ENCODE data around the gene RXFP1.

The RXFP1 gene

DNA sequence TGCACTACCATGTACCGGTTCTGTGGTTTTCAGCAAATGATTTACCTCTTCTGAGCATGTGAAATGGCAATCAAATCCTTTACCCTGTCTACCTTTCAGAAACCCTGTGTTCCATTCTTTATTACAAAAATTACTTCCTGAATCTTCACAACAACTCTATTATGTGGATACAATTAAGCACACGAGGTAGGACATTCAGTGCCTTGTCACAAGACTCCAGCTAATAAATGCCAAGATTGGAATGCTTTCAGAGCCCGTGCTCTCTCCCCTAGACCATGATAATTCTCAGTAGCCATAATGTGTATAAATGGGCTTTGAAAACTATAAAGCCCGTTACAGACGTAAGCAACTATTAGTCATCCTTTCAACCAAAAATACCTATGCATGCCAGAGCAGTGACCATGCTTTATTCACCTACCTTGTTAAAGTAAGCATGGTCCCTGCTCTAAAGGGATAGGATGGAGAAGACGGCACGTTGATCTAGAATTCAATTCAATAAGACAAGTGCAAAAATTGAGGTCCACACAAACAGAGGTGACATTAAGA, 2.4 kb downstream of the RXFP1 start:
- H3K4me2 ChIP-seq: peak overlapping the region in 4 of 11 experiments; percentile 28 to 79 (median 56); a peak in 6 of 22 replicates
- H3K27me3 ChIP-seq: no peaks in the 10 kb centered on the region
- H3K4me3 ChIP-seq: no peak overlapping the region
- no peak overlapping the region for H3K27ac ChIP-seq
- H3K9me3 ChIP-seq (replicated peaks in 1 of 11): no peaks in the 10 kb centered on the region
- no peaks in the 10 kb centered on the region for H3K36me3 ChIP-seq
- TF ChIP-seq Cebpa-rat (IDR thresholded peaks at IDR 0.05): no peak
- H4K20me1 ChIP-seq: no peaks in the 10 kb centered on the region
- peaks cover 0 to 31% (median 6%) of the 10 kb centered on the region in 10 experiments; a peak in 10 of 20 replicates for H3K4me1 ChIP-seq
- H3K9ac ChIP-seq: no peak overlapping the region

DNA sequence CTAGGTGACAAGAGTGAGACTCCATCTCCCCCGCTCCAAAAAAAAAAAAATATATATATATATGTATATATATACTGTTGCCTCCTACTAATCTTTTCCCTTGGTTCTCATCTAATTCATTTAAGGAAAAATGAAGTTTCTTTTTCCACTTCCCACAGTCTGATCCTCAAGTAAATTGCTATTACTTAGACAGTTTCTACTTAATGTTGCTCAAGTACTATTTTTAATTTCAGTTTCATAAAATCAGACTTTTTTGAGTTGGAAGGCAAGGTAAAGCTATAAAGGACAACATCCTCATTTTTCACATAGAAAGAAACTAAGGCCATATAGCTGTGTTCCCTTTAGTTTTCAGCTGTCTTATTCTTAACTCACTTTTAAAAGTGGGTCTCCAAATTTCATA, 5.8 kb downstream of the RXFP1 start:
- Histone ChIP-seq H3K4me1 (peaks cover 0 to 21% (median 0%) of the 10 kb centered on the region in 10 experiments; a peak in 8 of 20 replicates), H3K36me3 (no peaks in the 10 kb centered on the region), H3K9me3 (replicated peaks in 1 of 11) (no peaks in the 10 kb centered on the region), H3K4me3 (no peak overlapping the region), H3K27me3 (no peaks in the 10 kb centered on the region), H3K4me2 (no peak overlapping the region), H3K9ac (no peak overlapping the region), H4K20me1 (no peaks in the 10 kb centered on the region), H3K27ac (no peak overlapping the region)
- no peak for TF ChIP-seq Cebpa-rat (IDR thresholded peaks at IDR 0.05)

DNA sequence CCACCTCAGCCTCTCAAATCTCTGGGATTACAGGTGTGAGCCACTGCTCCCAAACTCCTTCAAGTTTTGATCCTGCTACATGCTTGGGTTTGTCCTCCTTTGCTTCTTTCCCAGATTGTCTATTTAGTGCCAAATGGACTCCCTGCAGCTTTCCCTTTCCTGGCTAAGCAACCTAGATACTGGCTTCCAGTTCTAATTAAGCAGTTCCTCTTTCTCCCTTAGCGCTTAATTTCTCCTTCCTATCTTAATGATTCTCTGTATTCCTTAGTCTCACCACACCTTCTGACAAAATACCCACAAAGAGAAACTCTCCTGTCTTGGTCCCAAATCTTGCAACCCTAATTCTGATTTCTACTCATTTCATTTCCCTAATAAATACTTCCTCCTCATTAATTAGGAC, 7.8 kb downstream of the RXFP1 start:
- H3K9me3 ChIP-seq (replicated peaks in 1 of 11): no peaks in the 10 kb centered on the region
- no peaks in the 10 kb centered on the region for H3K27me3 ChIP-seq
- H3K4me2 ChIP-seq: peak overlapping the region in 2 of 11 experiments; percentile 7 to 13; a peak in 1 of 22 replicates
- no peaks in the 10 kb centered on the region for H4K20me1 ChIP-seq
- H3K4me1 ChIP-seq: peaks cover 0 to 8% (median 0%) of the 10 kb centered on the region in 10 experiments; a peak in 2 of 20 replicates
- H3K36me3 ChIP-seq: no peaks in the 10 kb centered on the region
- no peak overlapping the region for H3K4me3 ChIP-seq
- no peak for TF ChIP-seq Cebpa-rat (IDR thresholded peaks at IDR 0.05)
- H3K27ac ChIP-seq: no peak overlapping the region
- H3K9ac ChIP-seq: no peak overlapping the region

DNA sequence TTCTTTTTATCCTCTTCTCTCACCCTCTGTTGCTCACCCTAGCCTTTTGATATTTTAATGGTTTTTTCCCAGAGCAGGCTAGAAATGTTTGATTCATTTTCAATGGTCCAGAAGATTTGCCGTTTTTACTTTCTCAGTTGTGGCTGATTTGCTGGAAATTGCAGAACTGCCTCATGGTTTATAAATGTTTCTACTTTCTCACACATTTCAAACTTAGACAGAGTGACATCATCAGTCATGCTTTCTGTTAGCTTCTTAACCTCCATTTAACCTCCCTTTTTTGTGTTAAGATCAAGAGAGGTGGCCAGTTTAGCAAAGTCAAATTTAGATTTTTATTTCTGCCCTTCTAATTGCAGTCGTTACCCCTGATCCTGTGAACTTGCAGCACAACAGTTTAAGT, 8.7 kb downstream of the RXFP1 start:
- Histone ChIP-seq H3K4me2 (no peak overlapping the region), H3K9ac (no peak overlapping the region), H3K27ac (no peak overlapping the region), H3K4me3 (no peak overlapping the region), H3K4me1 (peaks cover 0 to 14% (median 0%) of the 10 kb centered on the region in 10 experiments; a peak in 7 of 20 replicates), H3K9me3 (replicated peaks in 1 of 11) (no peaks in the 10 kb centered on the region), H4K20me1 (no peaks in the 10 kb centered on the region), H3K27me3 (no peaks in the 10 kb centered on the region), H3K36me3 (no peaks in the 10 kb centered on the region)
- no peak for TF ChIP-seq Cebpa-rat (IDR thresholded peaks at IDR 0.05)

DNA sequence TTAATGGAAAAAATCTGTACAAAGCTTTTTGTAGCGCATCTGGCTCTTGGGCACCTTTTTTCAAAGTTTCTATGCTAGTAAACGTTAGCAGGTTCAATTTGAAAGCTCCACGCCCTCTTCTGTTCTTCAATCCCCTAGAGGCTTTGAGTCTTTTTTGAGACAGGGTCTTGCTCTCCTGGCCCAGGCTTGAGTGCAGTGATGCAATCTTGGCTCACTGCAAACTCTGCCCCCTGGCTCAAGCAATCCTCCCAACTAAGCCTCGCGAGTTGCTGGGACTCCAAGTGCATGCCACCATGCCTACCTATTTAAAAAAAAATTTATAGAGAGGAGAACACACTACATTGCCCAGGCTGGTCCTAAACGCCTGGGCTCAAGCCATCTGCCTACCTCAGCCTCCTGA, 9.2 kb downstream of the RXFP1 start:
- Histone ChIP-seq H3K4me1 (peaks cover 0 to 18% (median 0%) of the 10 kb centered on the region in 10 experiments; a peak in 7 of 20 replicates), H3K9me3 (replicated peaks in 1 of 11) (no peaks in the 10 kb centered on the region), H3K4me3 (no peak overlapping the region), H3K9ac (no peak overlapping the region), H3K27ac (no peak overlapping the region), H3K4me2 (no peak overlapping the region), H3K36me3 (no peaks in the 10 kb centered on the region), H3K27me3 (no peaks in the 10 kb centered on the region), H4K20me1 (no peaks in the 10 kb centered on the region)
- TF ChIP-seq Cebpa-rat (IDR thresholded peaks at IDR 0.05): no peak

DNA sequence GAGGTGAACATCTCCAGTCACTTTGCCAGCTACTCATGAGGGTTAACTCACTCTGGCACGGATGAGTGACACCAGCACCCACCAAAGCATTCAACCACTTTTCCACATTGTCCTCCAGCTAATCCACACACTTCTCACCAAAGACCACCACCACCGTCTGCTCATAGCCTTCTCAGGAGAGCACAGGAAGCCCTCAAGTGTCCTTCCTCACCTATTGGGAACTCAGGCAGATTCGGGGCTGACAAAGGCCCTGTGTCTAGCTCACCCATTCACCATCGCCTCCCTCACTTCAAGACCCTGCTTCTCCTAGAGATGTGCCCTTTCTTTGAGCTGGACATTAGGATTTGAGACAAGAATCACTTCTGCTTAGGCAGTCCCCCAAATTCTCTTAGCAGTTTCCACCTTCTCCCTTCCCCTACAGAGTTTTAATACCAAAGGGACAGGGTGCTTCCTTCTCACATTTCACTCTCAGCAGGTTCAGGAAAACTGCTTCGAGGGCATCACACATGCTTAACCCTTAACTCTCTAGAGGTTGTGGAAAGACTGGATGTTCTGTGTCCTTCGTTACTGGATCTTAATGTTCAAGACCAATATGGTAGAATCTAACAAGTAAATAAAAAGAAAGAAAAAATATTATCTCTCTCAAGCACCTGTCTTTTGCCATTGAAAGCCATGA, 11.0 kb downstream of the RXFP1 start:
- Histone ChIP-seq H3K4me2 (no peak overlapping the region), H3K4me3 (no peak overlapping the region), H3K4me1 (peaks cover 0 to 24% (median 0%) of the 10 kb centered on the region in 10 experiments; a peak in 8 of 20 replicates), H3K9ac (no peak overlapping the region), H3K27ac (no peak overlapping the region), H3K9me3 (replicated peaks in 1 of 11) (no peaks in the 10 kb centered on the region), H3K36me3 (no peaks in the 10 kb centered on the region), H3K27me3 (no peaks in the 10 kb centered on the region), H4K20me1 (no peaks in the 10 kb centered on the region)
- no peak for TF ChIP-seq Cebpa-rat (IDR thresholded peaks at IDR 0.05)

DNA sequence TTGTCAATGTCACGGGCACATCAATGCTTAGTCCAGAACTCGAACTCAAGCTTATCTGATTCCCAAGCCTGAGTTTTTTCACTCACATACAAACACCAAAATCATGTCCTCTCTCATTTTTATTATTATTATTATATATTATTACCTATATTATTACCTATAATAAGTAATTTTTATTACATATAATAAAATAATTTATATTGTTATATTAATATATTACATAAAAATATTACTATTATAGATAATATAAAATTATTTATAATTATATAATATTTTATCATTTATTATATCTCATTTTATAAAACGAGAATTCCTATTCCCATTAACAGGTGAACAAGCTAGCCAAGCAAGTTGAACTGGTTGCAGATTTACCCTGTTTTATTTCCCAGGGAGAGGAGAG, 13.0 kb downstream of the RXFP1 start:
- Histone ChIP-seq H3K9me3 (replicated peaks in 1 of 11) (no peaks in the 10 kb centered on the region), H4K20me1 (no peaks in the 10 kb centered on the region), H3K27me3 (no peaks in the 10 kb centered on the region), H3K36me3 (no peaks in the 10 kb centered on the region), H3K4me3 (no peak overlapping the region), H3K27ac (peak overlapping the region in 5 of 11 experiments; percentile 8 to 61 (median 39); a peak in 6 of 22 replicates), H3K9ac (no peak overlapping the region), H3K4me1 (peaks cover 0 to 38% (median 6%) of the 10 kb centered on the region in 10 experiments; a peak in 9 of 20 replicates), H3K4me2 (peak overlapping the region in 4 of 11 experiments; percentile 8 to 41 (median 40); a peak in 5 of 22 replicates)
- no peak for TF ChIP-seq Cebpa-rat (IDR thresholded peaks at IDR 0.05)

DNA sequence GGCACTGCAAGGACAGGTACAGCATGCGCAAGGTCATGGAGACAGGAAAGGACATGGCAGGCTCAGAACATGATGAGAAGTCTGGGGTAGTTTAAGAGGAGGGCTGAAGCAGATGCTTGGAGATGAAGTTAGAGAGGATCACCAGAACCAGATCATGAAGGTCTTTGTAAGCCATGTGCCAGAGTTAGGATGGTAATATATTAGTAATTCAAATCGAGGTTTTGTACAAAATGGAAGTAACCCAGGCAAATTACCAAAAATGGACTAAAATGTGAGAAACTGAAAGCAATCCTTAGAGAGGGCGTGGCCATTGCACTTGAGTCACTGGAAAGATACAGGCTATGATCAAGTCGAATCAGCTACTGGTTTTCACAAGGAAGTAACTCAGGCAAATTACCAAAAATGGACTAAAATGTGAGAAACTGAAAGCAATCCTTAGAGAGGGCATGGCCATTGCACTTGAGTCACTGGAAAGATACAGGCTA, 13.5 kb downstream of the RXFP1 start:
- H3K36me3 ChIP-seq: no peaks in the 10 kb centered on the region
- H3K9ac ChIP-seq: no peak overlapping the region
- H3K9me3 ChIP-seq (replicated peaks in 1 of 11): no peaks in the 10 kb centered on the region
- H3K4me3 ChIP-seq: no peak overlapping the region
- H4K20me1 ChIP-seq: no peaks in the 10 kb centered on the region
- no peak for TF ChIP-seq Cebpa-rat (IDR thresholded peaks at IDR 0.05)
- H3K4me2 ChIP-seq: peak overlapping the region in 4 of 11 experiments; percentile 8 to 41 (median 40); a peak in 6 of 22 replicates
- H3K27ac ChIP-seq: peak overlapping the region in 5 of 11 experiments; percentile 8 to 61 (median 39); a peak in 7 of 22 replicates
- H3K27me3 ChIP-seq: no peaks in the 10 kb centered on the region
- peaks cover 0 to 41% (median 6%) of the 10 kb centered on the region in 10 experiments; a peak in 9 of 20 replicates for H3K4me1 ChIP-seq

DNA sequence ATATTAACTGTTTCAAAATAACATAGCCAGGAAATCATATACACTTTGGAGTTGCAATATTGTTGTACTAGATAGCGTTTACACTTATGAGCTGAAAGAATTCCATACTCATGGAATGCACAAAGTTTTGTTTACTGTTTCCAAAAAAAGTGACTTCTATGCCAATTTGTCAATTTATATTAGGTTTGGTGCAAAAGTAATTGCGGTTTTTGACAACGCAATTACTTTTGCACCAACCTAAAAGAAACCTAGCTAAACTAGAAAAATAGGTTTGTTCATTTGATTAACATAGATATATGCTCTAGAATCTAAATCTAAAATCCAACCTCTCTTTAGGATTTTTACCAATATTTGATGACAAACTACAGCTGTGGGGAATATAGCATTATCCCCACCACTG, 15.2 kb downstream of the RXFP1 start:
- Histone ChIP-seq H4K20me1 (no peaks in the 10 kb centered on the region), H3K27ac (no peak overlapping the region), H3K4me1 (peaks cover 0 to 49% (median 6%) of the 10 kb centered on the region in 10 experiments; a peak in 9 of 20 replicates), H3K9me3 (replicated peaks in 1 of 11) (no peaks in the 10 kb centered on the region), H3K9ac (no peak overlapping the region), H3K4me3 (no peak overlapping the region), H3K27me3 (no peaks in the 10 kb centered on the region), H3K4me2 (no peak overlapping the region), H3K36me3 (no peaks in the 10 kb centered on the region)
- no peak for TF ChIP-seq Cebpa-rat (IDR thresholded peaks at IDR 0.05)
